Mesenchymal stem cell (in vitro differentiated cells and primary cell): ENCODE results near the gene COL1A1.
A peak's percentile ranks its signal among the peaks of the same experiment; 100 is the strongest.

Experiments used
- DNase-seq: peaks from one replicate; pipeline ENCODE4 v3.0.0-alpha.2; 2013
- H2AFZ ChIP-seq: one replicate; pipeline ENCODE4 v1.6.1; 2013; ENCODE audit warnings: low read depth, mild to moderate bottlenecking, control low read depth, inconsistent platforms, low read length, moderate library complexity
- H2AK5ac ChIP-seq: 2 replicates; pipeline ENCODE4 v1.6.1; 2013; ENCODE audit warnings: low read length, moderate library complexity, mild to moderate bottlenecking, inconsistent platforms; ENCODE audit not compliant: severe bottlenecking
- H2BK120ac ChIP-seq: one replicate; pipeline ENCODE4 v1.6.1; 2013; ENCODE audit warnings: low read depth, mild to moderate bottlenecking, inconsistent platforms, low read length, moderate library complexity
- H2BK12ac ChIP-seq, 2 experiments: one replicate each; pipeline ENCODE4 v1.6.1; 2013; ENCODE audit warnings: inconsistent platforms in 2 of 2, low read length in 2 of 2, mild to moderate bottlenecking in 2 of 2, moderate library complexity in 2 of 2, control low read depth in 1 of 2
- H2BK15ac ChIP-seq: one replicate; pipeline ENCODE4 v1.6.1; 2013; ENCODE audit warnings: mild to moderate bottlenecking, low read depth, inconsistent platforms; ENCODE audit not compliant: poor library complexity, severe bottlenecking
- H2BK5ac ChIP-seq: 2 replicates; pipeline ENCODE4 v1.6.1; 2013; ENCODE audit warnings: low read depth, mild to moderate bottlenecking, low read length, control low read depth, inconsistent platforms; ENCODE audit not compliant: poor library complexity, severe bottlenecking
- H3K14ac ChIP-seq, 2 experiments: one replicate each; pipeline ENCODE4 v1.6.1; 2013; ENCODE audit warnings: inconsistent platforms in 2 of 2, low read length in 2 of 2, control low read depth in 1 of 2, mild to moderate bottlenecking in 1 of 2, moderate library complexity in 1 of 2
- H3K18ac ChIP-seq, 2 experiments: one replicate each; pipeline ENCODE4 v1.6.1; 2013; ENCODE audit warnings: inconsistent platforms in 2 of 2, low read length in 2 of 2, control low read depth in 1 of 2, low read depth in 1 of 2, mild to moderate bottlenecking in 1 of 2
- H3K23ac ChIP-seq, 2 experiments: one replicate each; pipeline ENCODE4 v1.6.1; 2013; ENCODE audit warnings: inconsistent platforms in 2 of 2, low read length in 2 of 2, mild to moderate bottlenecking in 2 of 2, moderate library complexity in 2 of 2, control low read depth in 1 of 2
- H3K27ac ChIP-seq: 2 replicates; pipeline ENCODE4 v1.5.1; 2013; ENCODE audit warnings: mild to moderate bottlenecking, moderate library complexity, low read length, control low read depth, inconsistent platforms; ENCODE audit not compliant: poor library complexity, severe bottlenecking
- H3K27me3 ChIP-seq, 2 experiments: 2 replicates each; pipeline versions ENCODE4 v1.6.1 to v1.7.0; 2013; ENCODE audit warnings: low read length in 2 of 2, mild to moderate bottlenecking in 2 of 2, moderate library complexity in 2 of 2, control low read depth in 1 of 2, inconsistent platforms in 1 of 2; ENCODE audit not compliant: control insufficient read depth in 1 of 2, insufficient read depth in 1 of 2
- H3K36me3 ChIP-seq, 2 experiments: 2 replicates each; pipeline versions ENCODE4 v1.6.1 to v1.7.0; 2013; ENCODE audit warnings: low read length in 2 of 2, control low read depth in 1 of 2, inconsistent platforms in 1 of 2, low read depth in 1 of 2, mild to moderate bottlenecking in 1 of 2; ENCODE audit not compliant: insufficient read depth in 2 of 2, control insufficient read depth in 1 of 2
- H3K4ac ChIP-seq, 2 experiments: one replicate each; pipeline ENCODE4 v1.6.1; 2013; ENCODE audit warnings: inconsistent platforms in 2 of 2, low read length in 2 of 2, mild to moderate bottlenecking in 2 of 2, moderate library complexity in 2 of 2, control low read depth in 1 of 2, low read depth in 1 of 2
- H3K4me1 ChIP-seq: 2 replicates; pipeline ENCODE4 v1.6.1; 2013; ENCODE audit warnings: low read depth, low read length, control low read depth; ENCODE audit not compliant: control insufficient read depth, insufficient read depth
- H3K4me2 ChIP-seq: 2 replicates; pipeline ENCODE4 v1.6.1; 2013; ENCODE audit warnings: low read length, mild to moderate bottlenecking, inconsistent platforms; ENCODE audit not compliant: poor library complexity, severe bottlenecking
- H3K4me3 ChIP-seq, 2 experiments: 2 replicates each; pipeline versions ENCODE4 v1.5.1 to v1.7.0; 2013; ENCODE audit warnings: low read length in 2 of 2, mild to moderate bottlenecking in 2 of 2, control low read depth in 1 of 2, low read depth in 1 of 2; ENCODE audit not compliant: insufficient read depth in 1 of 2
- H3K79me1 ChIP-seq: replicated peaks from 2 replicates; pipeline ENCODE4 v1.6.1; 2013; ENCODE audit warnings: mild to moderate bottlenecking, control low read depth, low read length, inconsistent platforms; ENCODE audit not compliant: poor library complexity, severe bottlenecking
- H3K9ac ChIP-seq: 2 replicates; pipeline ENCODE4 v1.7.0; 2013; ENCODE audit warnings: mild to moderate bottlenecking, low read length, moderate library complexity
- H3K9me3 ChIP-seq: 2 replicates; pipeline ENCODE4 v1.7.0; 2013; ENCODE audit warnings: mild to moderate bottlenecking, low read length; ENCODE audit not compliant: control insufficient read depth
- H4K8ac ChIP-seq: one replicate; pipeline ENCODE4 v1.6.1; 2013; ENCODE audit warnings: inconsistent platforms, mild to moderate bottlenecking, low read length, moderate library complexity
- H4K91ac ChIP-seq: one replicate; pipeline ENCODE4 v1.6.1; 2013; ENCODE audit warnings: mild to moderate bottlenecking, low read length, inconsistent platforms
- WGBS: methylation state at CpG from one replicate; pipeline ENCODE4 v1.1.7; 2013; ENCODE audit warnings: mixed read lengths; 5-methylcytosine and 5-hydroxymethylcytosine counted together

The COL1A1 gene

GRCh38 chr17:50151041-50151936, 50.1 kb downstream of the COL1A1 start:
- Histone ChIP-seq H2BK120ac (peak overlapping the region; percentile 96), H3K14ac (peak overlapping the region in 1 of 2 experiments; percentile 87), H2BK5ac (peak overlapping the region; percentile 69), H2AK5ac (peak overlapping the region; percentile 91), H3K23ac (peak overlapping the region in 1 of 2 experiments; percentile 13), H4K8ac (peak overlapping the region; percentile 89), H3K9ac (peak overlapping the region; percentile 90), H3K27ac (peak overlapping the region; percentile 96), H3K18ac (peak overlapping the region; percentile 93 to 99), H3K4me1 (peaks cover 37% of the 10 kb centered on the region), H3K4me2 (peak overlapping the region; percentile 88), H3K4ac (peak overlapping the region; percentile 90 to 95), H3K27me3 (no peaks in the 10 kb centered on the region), H2BK12ac (peak overlapping the region; percentile 89 to 99), H2AFZ (no peak overlapping the region), H3K79me1 (no peaks in the 10 kb centered on the region), H4K91ac (peak overlapping the region; percentile 94), H2BK15ac (peak overlapping the region; percentile 82), H3K9me3 (no peaks in the 10 kb centered on the region), H3K36me3 (peaks cover 0 to 10% of the 10 kb centered on the region in 2 experiments), H3K4me3 (peak overlapping the region; percentile 84 to 88)
- WGBS, result 1% methylated on average over 31 of the region's 40 CpGs
- DNase-seq, result peak; percentile 96

- Histone ChIP-seq H3K27me3 (no peaks in the 10 kb centered on the region), H3K36me3 (peaks cover 0 to 18% of the 10 kb centered on the region in 2 experiments), H3K4me1 (peaks cover 44% of the 10 kb centered on the region), H4K91ac (peak within 1 kb of the TSS; percentile 94), H3K14ac (peak within 1 kb of the TSS; percentile 69 to 98), H3K4ac (peak within 1 kb of the TSS; percentile 90 to 96), H2AFZ (no peak within 1 kb of the TSS), H3K9ac (peak within 1 kb of the TSS; percentile 90), H3K9me3 (no peaks in the 10 kb centered on the region), H3K27ac (peak within 1 kb of the TSS; percentile 96), H2BK120ac (peak within 1 kb of the TSS; percentile 96), H3K79me1 (no peaks in the 10 kb centered on the region), H2BK5ac (peak within 1 kb of the TSS; percentile 69), H3K4me3 (peak within 1 kb of the TSS; percentile 84 to 88), H3K18ac (peak within 1 kb of the TSS; percentile 93 to 97), H2AK5ac (peak within 1 kb of the TSS; percentile 91), H2BK12ac (peak within 1 kb of the TSS; percentile 67 to 89), H3K4me2 (peak within 1 kb of the TSS; percentile 88), H3K23ac (peak within 1 kb of the TSS; percentile 26 to 99), H2BK15ac (peak within 1 kb of the TSS; percentile 94), H4K8ac (peak within 1 kb of the TSS; percentile 89)
- DNase-seq, result no peak
- under 1% methylated on average over 48 of the region's 69 CpGs for WGBS
Measured at GRCh38 chr17:50150354-50151040, 50.9 kb downstream of the COL1A1 start, which contains the start of gene PPP1R9B. TSS of gene PPP1R9B (minus strand) at chr17:50150677. CDS start at chr17:50150513, 164 bp downstream.

DNA sequence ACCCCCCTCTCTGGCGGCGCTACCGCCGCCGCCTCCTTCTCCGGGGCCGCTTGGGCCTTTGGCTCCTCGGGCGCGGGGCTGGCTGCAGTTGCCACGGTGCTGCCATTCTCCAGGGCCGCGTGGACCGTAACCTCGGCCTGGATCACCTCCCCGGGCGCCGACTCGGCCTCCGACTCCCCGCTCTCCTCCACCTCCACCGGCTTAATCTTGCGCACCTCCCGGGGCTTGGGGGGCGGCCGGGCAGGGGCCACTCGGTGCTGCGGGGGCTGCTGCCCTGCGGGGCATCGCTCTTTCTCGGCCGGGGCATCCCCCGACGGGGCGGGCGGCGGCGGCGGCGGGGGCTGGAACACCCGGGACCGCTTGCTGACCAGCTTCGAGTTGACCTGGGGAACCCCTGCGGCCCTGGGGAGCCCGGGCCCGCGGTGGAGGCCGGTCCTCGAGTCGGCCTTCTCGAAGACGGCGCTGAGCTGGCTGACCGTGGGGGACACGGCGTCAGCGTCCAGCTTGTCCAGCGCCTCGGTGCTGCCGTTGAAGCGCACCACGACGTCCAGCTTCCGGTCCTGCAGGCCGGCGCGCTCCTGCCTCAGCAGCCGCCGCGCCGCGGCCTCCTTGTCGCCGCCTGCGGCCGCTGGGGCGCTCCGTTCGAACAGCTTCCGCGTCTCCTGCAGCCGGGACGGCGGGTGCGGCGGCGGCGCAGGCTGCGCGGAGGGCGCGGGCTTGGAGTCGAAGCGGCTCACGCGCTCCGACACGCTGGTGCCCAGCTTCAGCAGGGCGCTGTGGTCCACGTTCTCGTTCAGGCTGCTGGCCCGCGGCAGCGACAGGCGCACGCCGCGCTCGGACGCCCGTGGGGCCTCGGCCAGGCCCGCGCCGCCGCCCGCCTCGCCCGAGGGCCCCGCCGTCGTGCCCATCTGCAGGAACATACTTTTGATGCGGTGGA, 51.7 kb downstream of the COL1A1 start:
- H2BK5ac ChIP-seq, result peak overlapping the region; percentile 81
- H3K4me2 ChIP-seq, result peak overlapping the region; percentile 87
- H3K4ac ChIP-seq, result peak overlapping the region; percentile 88 to 96
- H3K36me3 ChIP-seq, result peaks cover 5 to 26% of the 10 kb centered on the region in 2 experiments
- H2BK12ac ChIP-seq, result peak overlapping the region; percentile 56 to 67
- peak overlapping the region; percentile 71 for H4K8ac ChIP-seq
- H3K27ac ChIP-seq, result no peak overlapping the region
- H3K27me3 ChIP-seq, result no peaks in the 10 kb centered on the region
- peak overlapping the region; percentile 84 to 88 for H3K4me3 ChIP-seq
- peaks cover 50% of the 10 kb centered on the region for H3K4me1 ChIP-seq
- H2AFZ ChIP-seq, result no peak overlapping the region
- H2BK120ac ChIP-seq, result peak overlapping the region; percentile 66
- H3K18ac ChIP-seq, result peak overlapping the region; percentile 91 to 97
- H2AK5ac ChIP-seq, result no peak overlapping the region
- DNase-seq, result peak; percentile 59
- H4K91ac ChIP-seq, result peak overlapping the region; percentile 90
- peak overlapping the region; percentile 69 to 98 for H3K14ac ChIP-seq
- H3K79me1 ChIP-seq, result peaks cover 5% of the 10 kb centered on the region
- peak overlapping the region; percentile 84 for H2BK15ac ChIP-seq
- peak overlapping the region; percentile 90 for H3K9ac ChIP-seq
- under 1% methylated on average over 104 of the region's 123 CpGs for WGBS
- H3K23ac ChIP-seq, result peak overlapping the region; percentile 26 to 99
- no peaks in the 10 kb centered on the region for H3K9me3 ChIP-seq
